HCT116 (cell line): ENCODE results near the gene POSTN. TPM values are rescaled to one million over a fixed set of nuclear protein-coding genes. Genes with fewer than 3 reads are reported as not detected.

Source experiments
- ATAC-seq: fragments of 200-7000 bp; cut with Tn5 transposase; 2 replicates; pipeline ENCODE4 v1.9.1; 2020; ENCODE audit warnings: mild to moderate bottlenecking, moderate library complexity
- BruUV-seq: library from RNA; stranded (reverse); fragments of 400-500 nt; replicated peaks from 2 replicates; lab custom pipeline; 2021; lab: Mats Ljungman, UMichigan
- CTCF ChIA-PET: fragments of 300-600 bp; sonication (Branson Sonifier 250); formaldehyde crosslinking; loops from one replicate; lab custom pipeline; 2021; ENCODE audit warnings: antibody characterized with exemption; lab: Charles Lee
- POLR2A ChIA-PET: fragments of 300-600, 350-600 bp; sonication (Branson Sonifier 250); formaldehyde crosslinking; loops from one replicate; lab custom pipeline; 2021; ENCODE audit warnings: antibody characterized with exemption; lab: Charles Lee
- RAD21 ChIA-PET, 2 experiments: fragments of 300-600 bp; sonication (Branson Sonifier 250); formaldehyde crosslinking; loops; one replicate each; lab custom pipeline; 2023; ENCODE audit warnings: low total read pairs in 2 of 2; ENCODE audit not compliant: uncharacterized antibody in 2 of 2, unreplicated experiment in 2 of 2, low non-redundant PET in 1 of 2; lab: Charles Lee
- DNase-seq: peaks from one replicate; pipeline ENCODE4 v3.0.0-alpha.2; 2010; ENCODE audit warnings: low read depth, low spot score
- H2AFZ ChIP-seq: fragments of 200-600 bp; shearing (Covaris generic), sonication (generic); 2 replicates; pipeline ENCODE4 v1.6.1; 2017; ENCODE audit warnings: low read depth, mixed run types, mixed read lengths, antibody characterized with exemption, low read length; ENCODE audit not compliant: poor library complexity, severe bottlenecking
- H3K27ac ChIP-seq: 2 replicates; pipeline ENCODE4 v1.5.1; 2012; ENCODE audit warnings: low read depth, low read length
- H3K27me3 ChIP-seq: fragments of 200-600 bp; sonication (generic); 2 replicates; pipeline ENCODE4 v1.6.1; 2016; ENCODE audit warnings: mixed run types, low read length, mixed read lengths; ENCODE audit not compliant: insufficient read depth
- H3K36me3 ChIP-seq, 2 experiments: fragments of 200-500 bp in 1 of 2; fragments of 200-600 bp in 1 of 2; sonication (Bioruptor generic) in 1 of 2; sonication (generic) in 1 of 2; 2 replicates each; pipeline versions ENCODE4 v1.5.1 to v1.6.1; 2014 to 2016; ENCODE audit warnings: low read length in 2 of 2, inconsistent platforms in 1 of 2, mixed read lengths in 1 of 2, mixed run types in 1 of 2; ENCODE audit not compliant: insufficient read depth in 2 of 2, control insufficient read depth in 1 of 2
- H3K4me1 ChIP-seq, 2 experiments: fragments of 200-600 bp in 1 of 2; sonication (generic) in 1 of 2; 2 replicates each; pipeline versions ENCODE4 v1.5.1 to v1.6.1; 2012 to 2017; ENCODE audit warnings: low read length in 2 of 2, inconsistent platforms in 1 of 2, mild to moderate bottlenecking in 1 of 2, mixed read lengths in 1 of 2, mixed run types in 1 of 2, moderate library complexity in 1 of 2; ENCODE audit not compliant: insufficient read depth in 2 of 2, control insufficient read depth in 1 of 2
- H3K4me2 ChIP-seq: fragments of 200-600 bp; sonication (generic); 2 replicates; pipeline ENCODE4 v1.6.1; 2017; ENCODE audit warnings: mixed run types, low read length, mixed read lengths
- H3K4me3 ChIP-seq, 2 experiments: fragments of 200-600 bp in 1 of 2; sonication (generic) in 1 of 2; replicated peaks in 1 of 2; 2 replicates each; pipeline ENCODE4 v1.5.1; 2011 to 2016; ENCODE audit warnings: low read length in 2 of 2, control low read depth in 1 of 2, low read depth in 1 of 2, mild to moderate bottlenecking in 1 of 2, mixed read lengths in 1 of 2, mixed run types in 1 of 2
- H3K79me2 ChIP-seq: fragments of 200-600 bp; sonication (generic); 2 replicates; pipeline ENCODE4 v1.6.1; 2017; ENCODE audit warnings: mild to moderate bottlenecking, mixed run types, low read length, moderate library complexity, mixed read lengths; ENCODE audit not compliant: insufficient read depth
- H3K9ac ChIP-seq: fragments of 200-600 bp; sonication (generic); 2 replicates; pipeline ENCODE4 v1.6.1; 2016; ENCODE audit warnings: low read length, mixed read lengths
- H3K9me2 ChIP-seq: fragments of 200-600 bp; sonication (generic), shearing (Covaris generic); 2 replicates; pipeline ENCODE4 v1.6.1; 2017; ENCODE audit warnings: mixed run types, mild to moderate bottlenecking, moderate library complexity; ENCODE audit not compliant: insufficient read depth
- H3K9me3 ChIP-seq, 2 experiments: fragments of 200-500 bp in 1 of 2; fragments of 200-600 bp in 1 of 2; sonication (Bioruptor generic) in 1 of 2; sonication (generic) in 1 of 2; 2 replicates each; pipeline ENCODE4 v1.6.1; 2014 to 2017; ENCODE audit warnings: low read length in 2 of 2, mixed read lengths in 2 of 2, inconsistent platforms in 1 of 2, low read depth in 1 of 2, mild to moderate bottlenecking in 1 of 2, mixed run types in 1 of 2, moderate library complexity in 1 of 2; ENCODE audit not compliant: control insufficient read depth in 1 of 2, insufficient read depth in 1 of 2
- H4K20me1 ChIP-seq: fragments of 200-600 bp; sonication (generic), shearing (Covaris generic); 2 replicates; pipeline ENCODE4 v1.6.1; 2017; ENCODE audit warnings: mixed run types, mild to moderate bottlenecking, moderate library complexity; ENCODE audit not compliant: insufficient read depth
- ATF3 ChIP-seq: IDR thresholded peaks from 2 replicates; pipeline ENCODE4 v1.6.1; 2012
- CEBPB ChIP-seq: IDR thresholded peaks from 2 replicates; pipeline ENCODE4 v1.6.1; 2012; ENCODE audit warnings: low read depth
- CTCF ChIP-seq, 3 experiments: fragments of 200-600 bp in 1 of 3; sonication (generic) in 1 of 3; IDR thresholded peaks in 2 of 3; conservative IDR thresholded peaks in 1 of 3; 2 replicates each; pipeline ENCODE4 v1.5.1; 2012 to 2017; ENCODE audit warnings: low read depth in 2 of 3, low read length in 2 of 3, antibody characterized with exemption in 1 of 3, borderline replicate concordance in 1 of 3, control low read depth in 1 of 3, mild to moderate bottlenecking in 1 of 3, mixed read lengths in 1 of 3, mixed run types in 1 of 3, moderate library complexity in 1 of 3; ENCODE audit not compliant: insufficient read depth in 1 of 3
- EGR1 ChIP-seq: IDR thresholded peaks from 2 replicates; pipeline ENCODE4 v1.6.1; 2012; ENCODE audit warnings: low read depth
- EZH2 ChIP-seq: fragments of 200-600 bp; sonication (generic); IDR thresholded peaks from 2 replicates; pipeline ENCODE4 v1.6.1; 2017; ENCODE audit warnings: antibody characterized with exemption, mixed run types
- EZH2phosphoT487 ChIP-seq: fragments of 200-600 bp; IDR thresholded peaks from 2 replicates; pipeline ENCODE4 v1.6.1; 2018; ENCODE audit warnings: antibody characterized with exemption, borderline replicate concordance
- MAX ChIP-seq: IDR thresholded peaks from 2 replicates; pipeline ENCODE4 v1.6.1; 2012
- POLR2AphosphoS5 ChIP-seq: IDR thresholded peaks from 2 replicates; pipeline ENCODE4 v1.6.1; 2011; ENCODE audit warnings: mild to moderate bottlenecking, low read depth, low read length, moderate library complexity
- REST ChIP-seq: IDR thresholded peaks from 2 replicates; pipeline ENCODE4 v1.6.1; 2012; ENCODE audit warnings: low read depth
- SP1 ChIP-seq: IDR thresholded peaks from 2 replicates; pipeline ENCODE4 v1.6.1; 2012; ENCODE audit warnings: low read depth
- TCF7L2 ChIP-seq: IDR thresholded peaks from 2 replicates; pipeline ENCODE4 v1.7.0; 2011; ENCODE audit warnings: borderline replicate concordance, inconsistent platforms; ENCODE audit not compliant: insufficient read depth, insufficient read length; ENCODE audit errors: extremely low read depth
- ZFX ChIP-seq: fragments of 450-650 bp; IDR thresholded peaks from 2 replicates; pipeline ENCODE4 v1.6.1; 2017
- ZNF274 ChIP-seq: fragments of 200-500 bp; sonication (Bioruptor generic); IDR thresholded peaks from 2 replicates; pipeline ENCODE4 v1.6.1; 2014; ENCODE audit warnings: mild to moderate bottlenecking, low read depth, low read length, inconsistent platforms
- intact Hi-C: fragments of 100-400 bp; cut with micrococcal nuclease; formaldehyde crosslinking; loops from 2 replicates; pipeline ENCODE4 v1.10.0; 2022
- total RNA-seq: library from RNA; stranded (reverse); gene quantifications from one replicate; pipeline ENCODE4 v1.2.1, GENCODE V29; 2021; ENCODE audit not compliant: unreplicated experiment

The POSTN gene
- total RNA-seq, 1 experiment from 2014 or later: not detected

GRCh38 chr13:37632294-37632693 is 33.7 kb upstream of the POSTN start:
- Histone ChIP-seq H3K36me3 (no peaks in the 10 kb centered on the region), H3K4me3 (no peak overlapping the region), H3K9me2 (no peaks in the 10 kb centered on the region), H2AFZ (no peak overlapping the region), H3K27ac (no peak overlapping the region), H3K9me3 (peaks cover 14 to 24% of the 10 kb centered on the region in 2 experiments; a peak in 2 of 4 replicates), H3K4me1 (no peaks in the 10 kb centered on the region), H3K27me3 (no peaks in the 10 kb centered on the region)
- ChIA-PET POLR2A (no interaction called here), RAD21 (no interaction called here), CTCF (no interaction called here)
- ATAC-seq: no peak
- intact Hi-C loops: no loop called here
- TF ChIP-seq ATF3 (no peak), CEBPB (no peak), SP1 (no peak), ZNF274 (no peak), TCF7L2 (no peak), ZFX (no peak), EZH2phosphoT487 (no peak), POLR2AphosphoS5 (no peak), MAX (no peak), EZH2 (no peak), REST (no peak), EGR1 (no peak), CTCF (IDR thresholded peaks at IDR 0.05 in 2 of 3, conservative IDR thresholded peaks at IDR 0.05 in 1 of 3; ENCODE audit: borderline replicate concordance in 1 of 3, insufficient read depth in 1 of 3, low read depth in 2 of 3, low read length in 2 of 3) (no peak)
- TF ChIP-seq, all 23 proteins: peak for 0
- no peak for DNase-seq
- no peaks in the 10 kb centered on the region for H3K79me2 ChIP-seq
- no peak overlapping the region for H3K4me2 ChIP-seq
- no peak overlapping the region for H3K9ac ChIP-seq
- BruUV-seq: no TSS peak
- H4K20me1 ChIP-seq: no peaks in the 10 kb centered on the region
